Endothelial cell of umbilical vein (primary cell): ENCODE results near the gene C6orf132.

ENCODE experiments used
- CTCF ChIP-seq, 2 donors: IDR thresholded peaks; 1 replicate in 1 of 2; 2 replicates in 1 of 2; pipeline ENCODE4 v1.5.1; 2011; ENCODE audit warnings: low read length in 2 of 2, mild to moderate bottlenecking in 2 of 2, moderate library complexity in 2 of 2, control low read depth in 1 of 2, inconsistent platforms in 1 of 2, low read depth in 1 of 2; ENCODE audit not compliant: insufficient read depth in 1 of 2; ENCODE audit errors: extremely low read depth in 1 of 2
- EZH2 ChIP-seq: IDR thresholded peaks from 2 replicates; pipeline ENCODE4 v1.6.1; 2012; ENCODE audit warnings: borderline replicate concordance, low read depth, mild to moderate bottlenecking, moderate library complexity, low read length, inconsistent platforms; ENCODE audit not compliant: severe bottlenecking
- JUN ChIP-seq: IDR thresholded peaks from 2 replicates; pipeline ENCODE4 v1.6.1; 2011; ENCODE audit warnings: borderline replicate concordance, low read depth; ENCODE audit not compliant: insufficient read length, insufficient read depth
- MAX ChIP-seq: IDR thresholded peaks from 2 replicates; pipeline ENCODE4 v1.6.1; 2011; ENCODE audit not compliant: insufficient read depth, insufficient read length
- POLR2A ChIP-seq: IDR thresholded peaks from 2 replicates; pipeline ENCODE4 v1.6.1; 2012; ENCODE audit warnings: low read depth, mild to moderate bottlenecking, control low read depth, low read length
- POLR2AphosphoS5 ChIP-seq: IDR thresholded peaks from 2 replicates; pipeline ENCODE4 v1.6.1; 2012; ENCODE audit warnings: low read depth, mild to moderate bottlenecking, control low read depth, low read length, moderate library complexity; ENCODE audit not compliant: insufficient read depth

GRCh38 chr6:42171813-42172581 lies 29.6 kb upstream of the C6orf132 start:
- TF ChIP-seq JUN (no peak), CTCF (IDR thresholded peaks at IDR 0.05; ENCODE audit: extremely low read depth in 1 of 2, insufficient read depth in 1 of 2, low read depth in 1 of 2, low read length in 2 of 2) (no peak), POLR2AphosphoS5 (no peak), EZH2 (no peak), POLR2A (no peak), MAX (no peak)
